Suprapubic skin (tissue), 3 donors: ENCODE data around the gene CHST9.

Source experiments
- CTCF ChIP-seq, 2 donors: fragments of 200-600 bp in 1 of 2; fragments of 450-650 bp in 1 of 2; sonication (generic) in 1 of 2; IDR thresholded peaks; one replicate each; pipeline ENCODE4 v1.5.1; 2016 to 2019; ENCODE audit warnings: antibody characterized with exemption in 2 of 2, mild to moderate bottlenecking in 1 of 2, moderate library complexity in 1 of 2
- POLR2AphosphoS5 ChIP-seq, 3 donors: sonication (generic); formaldehyde crosslinking; IDR thresholded peaks; one replicate each; pipeline ENCODE4 v1.6.1; 2017; ENCODE audit warnings: antibody characterized with exemption in 3 of 3

GRCh38 chr18:27010784-27011183 lies 174.3 kb downstream of the CHST9 start:
- TF ChIP-seq POLR2AphosphoS5 (IDR thresholded peaks at IDR 0.05) = no peak
- no peak for TF ChIP-seq CTCF (IDR thresholded peaks at IDR 0.05)
